Sigmoid colon (tissue), 7 donors: ENCODE measurements around the gene ADARB2. TPM values are rescaled to one million over a fixed set of nuclear protein-coding genes. Genes with fewer than 3 reads are reported as not detected.

Experiments
- DNase-seq: peaks from one replicate; pipeline ENCODE4 v3.0.0-alpha.2; 2019
- H3K27ac ChIP-seq, 4 donors: fragments of 200-600 bp; sonication (generic); one replicate each; pipeline ENCODE4 v1.5.1; 2016 to 2019; ENCODE audit warnings: mild to moderate bottlenecking in 1 of 4
- H3K27me3 ChIP-seq, 3 donors: fragments of 200-600 bp; sonication (generic); one replicate each; pipeline ENCODE4 v1.5.1; 2019; ENCODE audit warnings: mild to moderate bottlenecking in 1 of 3
- H3K36me3 ChIP-seq, 4 donors: fragments of 200-600 bp; sonication (generic); one replicate each; pipeline ENCODE4 v1.5.1; 2016 to 2019
- H3K4me1 ChIP-seq, 4 donors: fragments of 200-600 bp; sonication (generic); one replicate each; pipeline ENCODE4 v1.5.1; 2017 to 2019
- H3K4me3 ChIP-seq, 4 donors: fragments of 200-600 bp; sonication (generic); one replicate each; pipeline ENCODE4 v1.5.1; 2017 to 2019; ENCODE audit warnings: mild to moderate bottlenecking in 2 of 4, moderate library complexity in 1 of 4
- H3K9me3 ChIP-seq, 4 donors: fragments of 200-600 bp in 3 of 4; sonication (generic) in 3 of 4; one replicate each; pipeline versions ENCODE4 v1.5.1 to v1.6.1; 2013 to 2019
- EP300 ChIP-seq, 4 donors: sonication (generic); formaldehyde crosslinking; IDR thresholded peaks; one replicate each; pipeline ENCODE4 v1.6.1; 2017; ENCODE audit warnings: antibody characterized with exemption in 4 of 4
- POLR2A ChIP-seq, 2 donors: fragments of 450-650 bp; IDR thresholded peaks; one replicate each; pipeline ENCODE4 v1.6.1; 2016; ENCODE audit warnings: antibody characterized with exemption in 2 of 2, mild to moderate bottlenecking in 2 of 2, moderate library complexity in 2 of 2
- POLR2AphosphoS5 ChIP-seq, 4 donors: sonication (generic); formaldehyde crosslinking; IDR thresholded peaks; one replicate each; pipeline ENCODE4 v1.6.1; 2017; ENCODE audit warnings: antibody characterized with exemption in 4 of 4
- WGBS, 2 donors: extraction: QIAGEN DNeasy Blood & Tissue Kit; methylation state at CpG; one replicate each; pipeline ENCODE4 v1.1.7; 2013; 5-methylcytosine and 5-hydroxymethylcytosine counted together
- intact Hi-C: fragments of 100-400 bp; cut with DNase I; formaldehyde crosslinking; loops from one replicate; pipeline ENCODE4 v1.15.1; 2023
- polyA plus RNA-seq, 3 donors: library from polyadenylated mRNA; stranded (reverse); fragments of 200-250 nt; gene quantifications; one replicate each; pipeline ENCODE4 v1.2.3, GENCODE V29; 2013
- total RNA-seq, 4 donors: library from RNA; depleted of rRNA; stranded (reverse); fragments of >200 nt; gene quantifications; one replicate each; pipeline ENCODE4 v1.1.0, GENCODE V29; 2016
- TF ChIP-seq, protein P1 (sequence below), 4 experiments: fragments of 450-650 bp in 3 of 4; fragments of 200-600 bp in 1 of 4; IDR thresholded peaks; one replicate each; pipeline ENCODE4 v1.5.1; 2016 to 2019; ENCODE audit warnings: antibody characterized with exemption in 4 of 4, mild to moderate bottlenecking in 3 of 4, moderate library complexity in 2 of 4
- donor health status: healthy with polysubstance abuse.
- donor health status: Bipolar disorder and iron deficiency.
- donor health status: healthy.

ADARB2 gene
- total and polyA plus RNA-seq, 7 donors: 0.60 to 5.9 (median 3.5) TPM; not detected in 1

DNA sequence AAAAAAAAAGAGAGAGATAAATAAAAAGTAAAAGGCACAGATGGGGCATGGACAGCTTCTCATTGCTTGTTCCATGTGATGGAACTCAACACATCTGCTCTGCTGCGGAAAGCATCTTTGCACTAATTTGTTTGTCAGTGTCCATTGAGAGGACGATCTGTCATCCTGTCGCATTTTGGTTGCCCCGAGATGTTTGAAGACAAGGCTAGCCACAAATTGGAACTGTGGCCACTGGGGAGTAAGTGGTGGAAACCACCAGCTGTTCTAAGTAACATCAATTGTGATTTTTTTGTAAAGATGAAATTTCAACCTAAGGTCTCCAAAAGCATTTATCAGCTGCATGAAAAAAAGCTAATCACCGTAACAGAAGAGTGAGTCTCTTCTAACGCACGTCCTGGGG, 312.7 kb downstream of the ADARB2 start:
- no peak overlapping the region for H3K27ac ChIP-seq
- 66 to 85% methylated on average over 7 of the region's 7 CpGs for WGBS, 2 donors
- intact Hi-C loops: no loop called here
- TF ChIP-seq, protein P1, sequence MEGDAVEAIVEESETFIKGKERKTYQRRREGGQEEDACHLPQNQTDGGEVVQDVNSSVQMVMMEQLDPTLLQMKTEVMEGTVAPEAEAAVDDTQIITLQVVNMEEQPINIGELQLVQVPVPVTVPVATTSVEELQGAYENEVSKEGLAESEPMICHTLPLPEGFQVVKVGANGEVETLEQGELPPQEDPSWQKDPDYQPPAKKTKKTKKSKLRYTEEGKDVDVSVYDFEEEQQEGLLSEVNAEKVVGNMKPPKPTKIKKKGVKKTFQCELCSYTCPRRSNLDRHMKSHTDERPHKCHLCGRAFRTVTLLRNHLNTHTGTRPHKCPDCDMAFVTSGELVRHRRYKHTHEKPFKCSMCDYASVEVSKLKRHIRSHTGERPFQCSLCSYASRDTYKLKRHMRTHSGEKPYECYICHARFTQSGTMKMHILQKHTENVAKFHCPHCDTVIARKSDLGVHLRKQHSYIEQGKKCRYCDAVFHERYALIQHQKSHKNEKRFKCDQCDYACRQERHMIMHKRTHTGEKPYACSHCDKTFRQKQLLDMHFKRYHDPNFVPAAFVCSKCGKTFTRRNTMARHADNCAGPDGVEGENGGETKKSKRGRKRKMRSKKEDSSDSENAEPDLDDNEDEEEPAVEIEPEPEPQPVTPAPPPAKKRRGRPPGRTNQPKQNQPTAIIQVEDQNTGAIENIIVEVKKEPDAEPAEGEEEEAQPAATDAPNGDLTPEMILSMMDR (IDR thresholded peaks at IDR 0.05): no peak
- TF ChIP-seq EP300 (IDR thresholded peaks at IDR 0.05) (no peak), POLR2AphosphoS5 (IDR thresholded peaks at IDR 0.05) (no peak), POLR2A (IDR thresholded peaks at IDR 0.05) (no peak)
- peaks cover 0 to 12% (median 6%) of the 10 kb centered on the region in 3 donors for H3K27me3 ChIP-seq
- no peak overlapping the region for H3K4me3 ChIP-seq
- no peaks in the 10 kb centered on the region for H3K9me3 ChIP-seq
- no peaks in the 10 kb centered on the region for H3K36me3 ChIP-seq
- H3K4me1 ChIP-seq: peaks cover 0 to 3% (median 0%) of the 10 kb centered on the region in 4 donors
- DNase-seq: no peak

DNA sequence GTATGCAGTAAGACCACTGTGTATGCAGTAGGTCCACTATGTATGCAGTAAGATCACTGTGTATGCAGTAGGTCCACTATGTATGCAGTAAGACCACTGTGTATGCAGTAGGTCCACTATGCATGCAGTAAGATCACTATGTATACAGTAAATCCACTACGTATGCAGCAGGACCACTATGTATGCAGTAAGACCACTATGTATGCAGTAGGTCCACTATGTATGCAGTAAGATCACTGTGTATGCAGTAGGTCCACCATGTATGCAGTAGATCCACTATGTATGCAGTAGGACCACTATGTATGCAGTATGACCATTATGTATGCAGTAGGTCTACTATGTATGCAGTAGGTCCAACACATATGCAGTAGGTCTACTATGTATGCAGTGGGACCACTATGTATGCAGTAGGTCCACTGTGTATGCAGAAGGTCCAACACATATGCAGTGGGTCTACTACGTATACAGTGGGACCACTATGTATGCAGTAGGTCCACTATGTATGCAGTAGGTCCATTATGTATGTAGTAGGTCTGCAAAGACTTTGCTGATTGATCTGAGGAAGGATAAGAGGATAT, 313.6 kb downstream of the ADARB2 start:
- no peaks in the 10 kb centered on the region for H3K36me3 ChIP-seq
- H3K27me3 ChIP-seq: peaks cover 0 to 14% (median 6%) of the 10 kb centered on the region in 3 donors
- no peak for DNase-seq
- H3K4me3 ChIP-seq: no peak overlapping the region
- TF ChIP-seq, protein P1 (IDR thresholded peaks at IDR 0.05): no peak
- TF ChIP-seq EP300 (IDR thresholded peaks at IDR 0.05): no peak
- no peak for TF ChIP-seq POLR2AphosphoS5 (IDR thresholded peaks at IDR 0.05)
- TF ChIP-seq POLR2A (IDR thresholded peaks at IDR 0.05): no peak
- H3K27ac ChIP-seq: no peak overlapping the region
- intact Hi-C loops: no loop called here
- 94 to 95% methylated on average over 2 of the region's 2 CpGs for WGBS, 2 donors
- H3K9me3 ChIP-seq: no peaks in the 10 kb centered on the region
- peaks cover 0 to 3% (median 0%) of the 10 kb centered on the region in 4 donors for H3K4me1 ChIP-seq

GRCh38 chr10:1422275-1422674, 315.1 kb downstream of the ADARB2 start:
- no peak overlapping the region for H3K27ac ChIP-seq
- 91 to 95% methylated on average over 8 of the region's 8 CpGs for WGBS, 2 donors
- peaks cover 0 to 22% (median 12%) of the 10 kb centered on the region in 3 donors for H3K27me3 ChIP-seq
- H3K36me3 ChIP-seq: no peaks in the 10 kb centered on the region
- TF ChIP-seq POLR2A (IDR thresholded peaks at IDR 0.05) (no peak), EP300 (IDR thresholded peaks at IDR 0.05) (no peak), POLR2AphosphoS5 (IDR thresholded peaks at IDR 0.05) (no peak)
- H3K4me1 ChIP-seq: peaks cover 0 to 3% (median 0%) of the 10 kb centered on the region in 4 donors
- DNase-seq: no peak
- intact Hi-C loops: no loop called here
- H3K4me3 ChIP-seq: no peak overlapping the region
- no peaks in the 10 kb centered on the region for H3K9me3 ChIP-seq

- DNase-seq: no peak
- H3K36me3 ChIP-seq: no peaks in the 10 kb centered on the region
- H3K9me3 ChIP-seq: no peaks in the 10 kb centered on the region
- peaks cover 0 to 22% (median 12%) of the 10 kb centered on the region in 3 donors for H3K27me3 ChIP-seq
- H3K4me1 ChIP-seq: peaks cover 0 to 3% (median 0%) of the 10 kb centered on the region in 4 donors
- H3K27ac ChIP-seq: no peak overlapping the region
- TF ChIP-seq, protein P1 (IDR thresholded peaks at IDR 0.05): peak in 2 of 4 experiments; percentile 20 to 34
- TF ChIP-seq EP300 (IDR thresholded peaks at IDR 0.05): no peak
- intact Hi-C loops: no loop called here
- WGBS, 2 donors: 3 to 5% methylated on average over 25 of the region's 25 CpGs
- H3K4me3 ChIP-seq: peak overlapping the region in 1 of 4 donors; percentile 24
Measured at GRCh38 chr10:1420661-1421362, 316.5 kb downstream of the ADARB2 start.

- peaks cover 0 to 3% (median 0%) of the 10 kb centered on the region in 4 donors for H3K4me1 ChIP-seq
- H3K27me3 ChIP-seq: peaks cover 0 to 22% (median 12%) of the 10 kb centered on the region in 3 donors
- intact Hi-C loops: no loop called here
- no peak for DNase-seq
- WGBS, 2 donors: 39 to 72% methylated on average over 9 of the region's 9 CpGs
- H3K36me3 ChIP-seq: no peaks in the 10 kb centered on the region
- no peaks in the 10 kb centered on the region for H3K9me3 ChIP-seq
- no peak overlapping the region for H3K27ac ChIP-seq
- no peak overlapping the region for H3K4me3 ChIP-seq
- no peak for TF ChIP-seq EP300 (IDR thresholded peaks at IDR 0.05)
Measured at GRCh38 chr10:1419796-1420610, 317.3 kb downstream of the ADARB2 start.
